ENCODE data around the gene ATP9A. TPM values are rescaled to one million over a fixed set of nuclear protein-coding genes. Genes with fewer than 3 reads are reported as not detected.

The ATP9A gene
- total RNA-seq, 2 donors from 2014 or later: 0.07 to 4.1 TPM

DNA sequence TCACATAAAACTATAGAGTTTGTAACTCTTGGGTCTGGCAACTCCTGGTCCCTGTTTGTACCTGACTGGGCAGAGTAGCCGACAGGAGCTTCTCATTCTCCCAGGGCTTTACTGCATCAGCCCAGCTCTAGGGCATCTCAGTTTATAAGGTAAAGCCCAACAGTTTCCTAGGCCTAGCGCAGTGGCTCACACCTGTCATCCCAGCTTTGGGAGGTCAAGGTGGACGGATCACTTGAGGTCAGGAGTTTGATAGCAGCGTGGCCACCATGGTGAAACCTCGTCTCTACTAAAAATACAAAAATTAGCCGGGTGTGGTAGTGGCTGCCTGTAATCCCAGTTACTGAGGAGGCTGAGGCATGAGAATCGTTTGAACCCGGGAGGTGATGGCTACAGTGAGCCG lies 47.8 kb downstream of the ATP9A start:
- ATAC-seq: no peak
- no peak for DNase-seq (ENCODE audit: low spot score in 2 of 2)
- Mint-ChIP-seq H3K9me3 (no peaks in the 10 kb centered on the region), H3K27ac (no peak overlapping the region), H3K36me3 (no peaks in the 10 kb centered on the region)

DNA sequence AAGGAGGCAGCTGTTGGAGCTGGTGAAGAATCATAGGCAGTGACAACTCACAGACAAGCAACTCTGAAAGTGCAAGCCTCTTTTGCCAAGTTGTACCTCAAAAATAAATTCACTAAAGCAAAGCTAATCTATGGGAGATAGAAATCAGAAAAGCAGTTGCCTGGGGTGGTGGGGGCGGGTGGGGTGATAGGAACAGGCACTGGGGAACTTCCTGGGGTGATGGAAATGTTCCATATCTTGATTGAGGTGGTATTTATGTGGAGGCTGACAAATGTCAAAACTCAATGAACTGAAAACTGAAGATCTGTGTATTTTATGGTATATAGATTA lies 52.4 kb downstream of the ATP9A start:
- H3K9me3 Mint-ChIP-seq: no peaks in the 10 kb centered on the region
- peak in 1 of 2 donors; percentile 42 for ATAC-seq
- no peak for DNase-seq (ENCODE audit: low spot score in 2 of 2)
- no peaks in the 10 kb centered on the region for H3K36me3 Mint-ChIP-seq
- peak overlapping the region; percentile 7 to 18 for H3K27ac Mint-ChIP-seq

DNA sequence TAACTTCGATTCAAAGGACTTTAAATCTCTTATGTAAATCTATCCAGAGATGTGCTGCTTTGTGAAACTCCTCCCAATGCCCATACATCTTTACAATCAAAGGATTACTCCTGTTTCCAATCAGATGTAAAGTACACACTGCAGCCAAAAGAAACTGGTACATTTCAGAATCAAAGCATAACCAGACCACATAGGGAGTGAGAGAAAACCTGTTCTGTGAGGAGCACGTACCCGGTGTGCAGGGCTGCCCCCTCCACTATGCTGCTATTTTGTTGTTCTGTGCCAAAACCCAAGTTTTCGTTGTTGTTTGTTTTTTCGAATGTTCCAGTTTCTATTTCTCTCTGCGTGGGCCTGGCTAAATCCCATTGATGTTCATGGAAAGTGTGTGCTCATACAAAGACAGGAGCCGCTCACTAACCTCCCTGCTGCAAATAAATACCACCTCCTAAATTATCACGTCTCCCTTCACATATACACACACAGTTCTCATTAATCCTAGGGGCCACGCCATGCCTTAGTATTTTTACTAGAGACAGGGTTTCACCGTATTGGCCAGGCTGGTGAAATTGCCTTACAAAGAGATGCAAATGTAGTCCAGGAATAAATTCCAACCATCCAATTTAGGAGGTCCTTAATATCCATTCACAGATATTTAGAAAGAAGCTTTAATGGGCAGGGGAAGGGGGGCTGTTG lies 52.9 kb downstream of the ATP9A start:
- no peak for DNase-seq (ENCODE audit: low spot score in 2 of 2)
- no peaks in the 10 kb centered on the region for H3K9me3 Mint-ChIP-seq
- peak in 1 of 2 donors; percentile 81 for ATAC-seq
- no peaks in the 10 kb centered on the region for H3K36me3 Mint-ChIP-seq
- peak overlapping the region in 1 of 2 donors; percentile 7 for H3K27ac Mint-ChIP-seq

DNA sequence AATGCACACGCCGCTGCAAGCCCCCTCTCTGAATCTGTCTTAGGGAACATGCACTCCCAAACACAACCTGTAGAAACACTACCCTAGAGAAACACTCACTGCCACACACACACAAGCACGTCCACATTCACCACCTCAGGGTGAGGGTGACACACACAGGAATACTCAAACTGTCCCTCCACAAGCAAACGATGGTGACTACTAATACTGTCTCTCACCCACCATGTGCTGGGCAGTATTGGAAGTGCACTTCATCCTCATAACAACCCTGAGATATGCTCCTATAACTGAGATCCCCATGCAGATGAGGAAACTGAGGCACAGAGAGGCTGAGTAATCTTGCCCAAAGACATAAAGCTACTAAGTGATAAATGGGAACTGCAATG lies 55.0 kb downstream of the ATP9A start:
- Mint-ChIP-seq H3K36me3 (no peaks in the 10 kb centered on the region), H3K9me3 (no peaks in the 10 kb centered on the region), H3K27ac (no peak overlapping the region)
- ATAC-seq: no peak
- DNase-seq (ENCODE audit: low spot score in 2 of 2): no peak

DNA sequence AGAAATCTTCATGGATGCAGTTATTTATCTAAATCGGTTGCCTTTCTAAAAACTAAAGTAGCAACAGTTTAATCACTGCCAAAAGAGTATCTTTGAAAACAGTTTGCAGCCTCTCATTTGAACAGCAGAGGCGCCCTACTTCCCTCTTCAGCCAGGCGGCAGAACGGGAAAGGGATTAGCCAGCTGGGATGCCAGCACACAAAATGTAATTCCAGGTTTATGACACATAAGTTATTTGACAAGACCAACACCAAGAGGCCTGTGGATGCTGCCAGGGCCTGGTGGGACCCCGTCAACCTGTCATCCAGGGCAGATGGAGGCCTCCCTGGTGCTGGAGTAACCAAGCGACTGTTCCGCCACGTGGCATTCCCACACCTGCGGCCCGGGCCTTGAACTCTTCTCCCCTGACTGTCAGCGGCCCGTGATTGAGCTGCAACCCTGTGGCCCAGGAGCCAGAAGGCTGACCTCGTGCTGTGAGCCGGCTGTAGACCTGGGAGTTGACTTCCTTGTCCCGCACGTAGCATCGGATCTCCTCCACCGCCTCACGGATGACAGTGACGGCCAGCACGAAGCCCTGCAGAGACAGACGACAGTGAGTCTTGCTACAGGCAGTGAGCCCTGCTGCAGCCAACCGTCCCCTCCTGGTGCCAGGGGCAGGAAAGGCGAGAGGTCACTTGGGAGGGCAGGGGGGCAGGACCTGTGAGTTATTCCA lies 55.5 kb downstream of the ATP9A start:
- Mint-ChIP-seq H3K9me3 (no peaks in the 10 kb centered on the region), H3K27ac (no peak overlapping the region), H3K36me3 (no peaks in the 10 kb centered on the region)
- ATAC-seq (no peak), DNase-seq (ENCODE audit: low spot score in 2 of 2) (no peak)

DNA sequence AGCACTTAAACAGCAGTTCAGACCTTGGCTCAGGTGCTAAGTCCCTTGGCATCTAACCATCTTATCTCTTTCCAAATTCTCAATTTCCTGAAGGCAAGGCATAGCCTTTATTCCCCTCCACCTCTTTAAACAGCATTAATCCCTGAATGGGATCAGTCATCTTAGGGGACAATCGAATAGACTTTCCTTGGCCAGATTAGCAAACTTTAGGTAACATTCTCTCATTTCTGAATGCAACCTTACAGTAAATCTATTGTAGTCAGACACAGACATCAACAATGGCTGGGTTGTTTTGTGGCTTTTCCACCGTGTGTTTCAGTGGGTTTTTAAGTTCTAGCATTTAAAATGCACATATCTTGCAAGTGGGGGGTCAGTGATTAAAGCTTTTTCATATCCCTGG lies 56.8 kb downstream of the ATP9A start:
- no peaks in the 10 kb centered on the region for H3K9me3 Mint-ChIP-seq
- H3K36me3 Mint-ChIP-seq: no peaks in the 10 kb centered on the region
- ATAC-seq (no peak), DNase-seq (ENCODE audit: low spot score in 2 of 2) (no peak)
- no peak overlapping the region for H3K27ac Mint-ChIP-seq

DNA sequence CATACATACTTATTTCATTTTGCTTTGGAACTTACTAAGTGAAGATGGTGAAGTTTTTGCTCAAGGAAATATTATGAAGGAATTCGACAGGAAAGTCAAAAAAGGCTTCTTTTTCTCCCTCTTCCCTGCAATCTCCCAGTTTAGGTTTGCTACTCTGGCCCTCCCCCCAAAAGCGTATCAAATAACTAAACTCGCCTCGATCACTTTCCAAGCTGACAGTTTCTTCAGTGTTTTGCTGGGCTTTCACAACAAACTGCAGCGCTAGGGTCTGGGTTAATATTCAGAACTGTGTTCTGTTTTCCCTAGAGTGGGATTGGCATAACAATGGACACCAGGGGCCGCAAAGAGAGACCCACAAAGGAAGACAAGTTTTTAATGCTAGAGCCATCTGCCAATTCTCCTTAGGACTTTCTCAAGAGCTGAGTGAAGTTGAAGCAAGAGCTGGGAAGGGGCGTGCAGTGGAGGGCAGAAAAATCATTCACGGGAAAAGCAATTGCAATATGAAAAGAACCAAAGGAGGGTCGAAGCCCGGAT lies 57.8 kb downstream of the ATP9A start:
- no peaks in the 10 kb centered on the region for H3K9me3 Mint-ChIP-seq
- ATAC-seq (no peak), DNase-seq (ENCODE audit: low spot score in 2 of 2) (no peak)
- no peaks in the 10 kb centered on the region for H3K36me3 Mint-ChIP-seq
- no peak overlapping the region for H3K27ac Mint-ChIP-seq

DNA sequence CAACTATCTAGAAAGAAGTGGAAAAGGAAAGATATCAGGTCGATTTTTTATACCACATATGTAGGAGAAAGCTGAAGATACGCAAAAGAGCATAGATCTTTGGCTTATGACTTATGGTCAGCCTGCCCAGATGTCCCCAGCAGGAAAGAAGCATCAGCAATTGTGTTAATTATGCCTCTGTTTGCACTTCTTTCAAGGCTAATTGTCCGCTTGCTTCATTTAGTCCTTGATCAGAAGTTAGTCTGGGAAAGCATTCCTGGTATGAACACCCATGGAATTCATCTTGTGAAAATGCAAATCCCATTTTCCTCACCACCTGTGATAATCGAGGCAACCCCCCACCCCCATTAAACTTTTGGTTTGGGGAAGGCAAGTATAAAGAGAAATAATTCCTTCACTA lies 62.8 kb downstream of the ATP9A start:
- Mint-ChIP-seq H3K9me3 (no peaks in the 10 kb centered on the region), H3K27ac (no peak overlapping the region), H3K36me3 (no peaks in the 10 kb centered on the region)
- ATAC-seq: no peak
- DNase-seq (ENCODE audit: low spot score in 2 of 2): no peak

DNA sequence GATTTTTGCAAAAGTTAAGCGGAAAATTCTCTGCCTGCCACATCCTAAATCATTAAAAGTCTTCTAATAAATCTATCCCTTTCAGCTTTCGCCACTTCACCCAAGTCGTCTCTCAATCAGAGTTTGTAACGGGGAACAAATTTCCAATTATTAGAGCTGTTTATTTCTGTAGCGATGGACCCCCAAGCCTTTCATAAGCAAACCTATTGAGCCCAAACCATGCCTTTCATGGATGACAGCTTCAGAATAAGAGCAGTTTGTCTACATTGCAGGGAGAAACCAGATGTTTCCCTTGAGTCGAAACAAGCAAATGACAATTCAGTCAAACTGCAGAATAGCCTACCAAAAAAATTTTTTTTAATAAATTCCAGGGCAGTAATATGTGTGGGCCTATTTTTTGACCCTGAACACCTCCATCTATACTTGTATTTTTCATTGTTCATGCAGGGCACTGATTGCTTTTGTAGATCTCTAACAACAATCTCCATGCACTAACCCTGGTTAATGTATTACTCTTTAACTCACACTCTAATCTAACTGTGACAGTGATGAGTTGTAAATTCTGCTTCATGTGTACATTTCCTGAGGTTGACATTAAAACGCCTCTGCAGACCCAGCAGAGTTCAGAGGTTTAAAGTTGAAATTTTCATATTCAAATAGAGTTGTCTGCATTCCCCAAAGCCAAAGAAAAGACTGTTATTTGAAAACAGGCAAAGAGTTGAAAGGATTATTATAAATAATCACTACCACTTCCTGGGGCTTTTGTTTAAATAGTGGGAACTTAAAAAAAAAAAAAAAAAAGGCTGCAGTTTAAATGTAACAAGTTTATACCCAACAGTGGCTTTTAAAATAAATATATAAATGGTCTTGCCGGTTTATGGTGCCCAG lies 64.5 kb downstream of the ATP9A start:
- DNase-seq (ENCODE audit: low spot score in 2 of 2) (no peak), ATAC-seq (no peak)
- no peaks in the 10 kb centered on the region for H3K9me3 Mint-ChIP-seq
- no peak overlapping the region for H3K27ac Mint-ChIP-seq
- H3K36me3 Mint-ChIP-seq: no peaks in the 10 kb centered on the region

DNA sequence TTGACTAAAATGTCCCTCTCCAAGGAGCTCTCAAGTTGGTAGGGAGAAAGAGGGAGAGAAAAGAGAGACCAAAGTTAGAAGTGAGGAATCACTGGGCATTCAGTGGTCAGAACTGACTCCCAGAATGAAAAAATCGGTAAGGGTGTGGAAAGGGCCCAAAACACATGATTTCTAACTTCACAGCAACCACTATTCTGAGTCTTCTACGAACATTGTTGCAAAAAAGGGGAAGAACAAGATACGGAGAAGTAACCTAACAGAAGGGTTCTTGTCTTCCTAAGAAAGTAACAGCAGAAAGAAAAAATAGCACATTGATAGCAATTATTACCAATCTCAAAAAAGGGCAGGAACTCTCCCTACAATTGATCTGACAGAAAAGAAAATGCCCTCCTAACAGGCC lies 65.6 kb downstream of the ATP9A start:
- no peak for ATAC-seq
- Mint-ChIP-seq H3K36me3 (no peaks in the 10 kb centered on the region), H3K27ac (no peak overlapping the region), H3K9me3 (no peaks in the 10 kb centered on the region)
- DNase-seq (ENCODE audit: low spot score in 2 of 2): no peak

DNA sequence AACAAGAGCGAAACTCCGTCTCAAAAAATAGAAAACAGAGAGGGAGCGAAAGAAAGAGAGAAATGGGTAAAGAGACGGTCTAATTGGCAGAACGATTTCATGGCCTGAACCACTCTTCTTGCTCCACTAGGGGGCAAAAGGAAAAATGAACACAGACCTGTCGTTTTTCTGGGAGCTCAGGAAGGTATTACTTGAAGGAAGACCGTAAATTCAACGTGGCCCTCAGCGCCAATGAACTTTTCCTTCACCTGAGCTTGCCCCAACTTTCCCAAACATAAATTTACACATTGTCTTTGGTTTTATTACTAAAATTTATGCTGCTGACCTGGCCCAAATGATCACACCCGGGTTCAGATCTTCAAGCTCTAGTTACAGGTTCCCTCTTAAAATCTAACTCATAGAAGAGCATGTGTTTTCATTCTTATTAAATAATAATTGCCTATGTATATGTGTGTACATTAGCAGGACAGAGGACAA lies 67.3 kb downstream of the ATP9A start:
- DNase-seq (ENCODE audit: low spot score in 2 of 2): no peak
- Mint-ChIP-seq H3K9me3 (no peaks in the 10 kb centered on the region), H3K36me3 (no peaks in the 10 kb centered on the region), H3K27ac (no peak overlapping the region)
- ATAC-seq: no peak

DNA sequence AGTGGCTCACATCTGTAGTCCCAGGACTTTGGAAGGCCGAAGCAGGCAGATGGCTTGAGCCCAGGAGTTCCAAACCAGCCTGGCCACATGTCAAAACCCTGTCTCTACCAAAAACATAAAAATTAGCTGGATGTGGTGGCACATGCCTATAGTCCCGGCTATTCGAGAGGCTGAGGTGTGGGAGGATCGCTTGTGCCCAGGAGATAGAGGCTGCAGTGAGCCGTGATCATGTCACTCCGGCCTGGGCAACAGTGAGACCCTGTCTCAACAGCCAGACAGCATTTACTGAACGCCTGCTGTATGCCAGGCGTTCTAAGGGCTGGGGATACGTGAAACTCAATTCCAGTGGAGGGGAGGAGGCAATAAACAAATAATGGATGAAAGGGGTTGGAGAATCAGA lies 69.9 kb downstream of the ATP9A start:
- Mint-ChIP-seq H3K9me3 (no peaks in the 10 kb centered on the region), H3K27ac (no peak overlapping the region), H3K36me3 (no peaks in the 10 kb centered on the region)
- DNase-seq (ENCODE audit: low spot score in 2 of 2) (no peak), ATAC-seq (no peak)

DNA sequence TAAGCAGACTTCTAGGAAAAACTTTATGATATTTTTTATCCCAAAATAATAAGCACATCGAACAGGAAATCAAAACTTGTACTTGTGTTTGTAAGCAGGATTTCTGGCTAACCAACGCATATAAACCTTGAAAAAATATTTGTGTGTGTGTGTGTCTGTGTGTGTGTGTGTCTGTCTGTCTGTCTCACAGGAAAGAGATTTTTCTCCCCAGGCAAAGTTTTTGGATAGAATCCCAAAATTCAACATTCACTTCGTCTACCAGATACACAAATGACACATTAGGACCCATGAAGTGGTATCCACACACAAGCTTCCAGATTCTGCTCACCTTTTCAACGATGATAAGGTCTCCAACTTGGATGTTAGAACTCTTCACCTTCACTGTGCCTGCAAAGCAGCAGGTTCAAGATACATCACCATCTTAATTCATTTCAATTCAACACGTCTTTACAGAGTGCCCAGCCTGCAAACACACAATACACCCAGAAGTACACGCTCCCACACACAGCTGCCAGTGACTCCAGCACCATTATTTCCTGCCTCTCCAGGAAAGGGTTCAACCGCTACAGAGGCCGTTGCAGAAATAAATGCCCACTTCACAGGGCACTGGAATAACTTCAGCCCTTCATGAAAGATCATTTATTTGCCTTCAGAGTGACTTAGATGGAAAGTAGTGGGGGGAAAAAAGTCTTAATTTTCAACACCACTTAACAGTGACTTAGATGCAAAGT lies 70.9 kb downstream of the ATP9A start:
- no peaks in the 10 kb centered on the region for H3K9me3 Mint-ChIP-seq
- no peaks in the 10 kb centered on the region for H3K36me3 Mint-ChIP-seq
- DNase-seq (ENCODE audit: low spot score in 2 of 2) (no peak), ATAC-seq (no peak)
- no peak overlapping the region for H3K27ac Mint-ChIP-seq

DNA sequence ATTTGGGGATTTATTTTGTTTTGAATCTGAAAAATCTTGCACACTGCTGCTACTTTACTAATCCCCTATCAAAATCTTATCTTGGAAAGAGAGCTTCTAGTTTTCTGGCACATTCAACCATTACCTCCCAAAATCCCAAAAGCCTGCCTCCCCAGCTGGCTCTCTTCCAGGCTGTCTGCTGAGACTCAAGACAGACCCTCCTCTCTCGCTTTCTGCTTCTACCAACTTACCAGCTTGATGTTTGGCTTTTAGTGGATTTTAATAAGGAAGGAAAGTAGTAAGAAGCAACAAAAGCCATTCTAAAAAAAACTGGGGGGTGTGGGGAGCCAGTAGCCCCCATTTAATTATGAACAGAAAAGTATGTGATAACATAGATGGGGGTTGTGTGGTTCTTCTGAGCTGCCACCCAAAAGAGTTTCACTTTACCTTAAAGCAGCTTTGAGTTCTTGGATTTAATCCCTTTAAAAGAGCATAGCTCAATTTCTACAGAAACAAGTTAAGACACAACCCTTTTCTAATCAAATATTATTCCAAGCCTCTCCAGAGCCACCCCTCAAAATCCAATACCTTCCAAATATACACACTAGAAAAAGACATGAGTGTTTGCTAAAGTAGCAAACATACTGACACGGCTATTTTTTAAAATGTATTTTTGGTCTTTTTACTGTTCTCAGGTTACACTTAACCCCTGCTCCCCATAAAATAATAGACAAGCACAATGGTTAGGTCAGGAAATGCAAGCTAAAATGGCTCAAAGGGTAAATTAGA lies 71.7 kb downstream of the ATP9A start:
- Mint-ChIP-seq H3K27ac (peak overlapping the region in 1 of 2 donors; percentile 22), H3K9me3 (no peaks in the 10 kb centered on the region), H3K36me3 (no peaks in the 10 kb centered on the region)
- ATAC-seq (no peak), DNase-seq (ENCODE audit: low spot score in 2 of 2) (no peak)

DNA sequence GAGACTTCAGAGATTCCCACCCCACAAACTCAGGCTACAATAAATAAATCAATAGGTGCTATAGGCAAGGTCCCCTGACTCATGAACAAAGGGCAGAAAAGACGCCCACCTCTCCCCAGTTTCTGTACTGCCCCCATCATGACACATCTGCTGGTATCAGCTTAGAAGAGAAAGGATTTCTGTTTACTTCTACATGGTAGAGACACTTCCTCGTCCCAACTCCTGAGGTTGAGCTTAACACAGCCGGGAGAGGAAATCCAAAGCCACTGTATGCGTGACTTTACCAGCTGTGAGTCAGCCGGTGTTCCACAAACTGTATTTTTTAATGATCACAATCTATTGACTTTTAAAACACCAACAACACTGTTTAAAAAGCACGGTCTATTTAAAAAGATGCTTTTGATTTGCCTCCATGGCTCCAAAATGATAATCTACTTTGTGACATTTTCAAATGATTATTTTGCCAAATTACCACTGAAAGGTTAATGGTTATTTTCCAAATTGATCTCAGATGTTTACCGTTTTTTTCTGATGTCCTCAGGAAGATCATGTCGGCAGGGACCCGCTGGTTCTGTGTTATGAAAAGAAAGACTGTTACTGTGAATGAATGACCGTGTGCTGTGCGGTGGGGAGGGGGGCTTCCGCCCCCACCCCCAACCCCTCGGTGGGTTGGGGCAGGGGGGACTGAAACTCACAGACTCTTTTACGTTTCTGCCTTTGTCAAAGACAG lies 72.5 kb downstream of the ATP9A start:
- peak overlapping the region in 1 of 2 donors; percentile 22 for H3K27ac Mint-ChIP-seq
- DNase-seq (ENCODE audit: low spot score in 2 of 2): no peak
- H3K36me3 Mint-ChIP-seq: no peaks in the 10 kb centered on the region
- H3K9me3 Mint-ChIP-seq: no peaks in the 10 kb centered on the region
- ATAC-seq: peak; percentile 34 to 63
